Measurements from ENCODE around the gene TSC22D1.
A peak's percentile ranks its signal among the peaks of the same experiment; 100 is the strongest.

Gene TSC22D1

DNA sequence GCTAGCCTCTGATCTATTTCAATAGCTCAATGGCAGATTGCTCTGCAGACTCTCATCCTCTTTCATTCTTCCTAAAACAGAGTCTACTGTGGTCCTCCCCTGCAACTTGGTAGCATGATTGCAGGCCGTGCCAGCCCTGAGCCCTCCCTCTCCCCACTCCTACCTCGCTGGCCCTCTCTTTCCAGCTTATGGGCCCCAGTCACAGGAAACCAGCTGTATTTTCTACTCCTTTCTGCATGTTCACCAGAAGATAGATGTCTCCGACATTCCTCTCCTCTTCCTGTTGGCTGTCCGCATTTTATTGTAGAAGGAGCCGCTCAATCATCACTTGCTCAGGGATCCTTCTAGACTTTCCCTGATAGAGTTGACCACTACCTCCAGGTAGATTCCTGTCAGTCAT is 152.3 kb downstream of the TSC22D1 start:
- no peak for DNase-seq

DNA sequence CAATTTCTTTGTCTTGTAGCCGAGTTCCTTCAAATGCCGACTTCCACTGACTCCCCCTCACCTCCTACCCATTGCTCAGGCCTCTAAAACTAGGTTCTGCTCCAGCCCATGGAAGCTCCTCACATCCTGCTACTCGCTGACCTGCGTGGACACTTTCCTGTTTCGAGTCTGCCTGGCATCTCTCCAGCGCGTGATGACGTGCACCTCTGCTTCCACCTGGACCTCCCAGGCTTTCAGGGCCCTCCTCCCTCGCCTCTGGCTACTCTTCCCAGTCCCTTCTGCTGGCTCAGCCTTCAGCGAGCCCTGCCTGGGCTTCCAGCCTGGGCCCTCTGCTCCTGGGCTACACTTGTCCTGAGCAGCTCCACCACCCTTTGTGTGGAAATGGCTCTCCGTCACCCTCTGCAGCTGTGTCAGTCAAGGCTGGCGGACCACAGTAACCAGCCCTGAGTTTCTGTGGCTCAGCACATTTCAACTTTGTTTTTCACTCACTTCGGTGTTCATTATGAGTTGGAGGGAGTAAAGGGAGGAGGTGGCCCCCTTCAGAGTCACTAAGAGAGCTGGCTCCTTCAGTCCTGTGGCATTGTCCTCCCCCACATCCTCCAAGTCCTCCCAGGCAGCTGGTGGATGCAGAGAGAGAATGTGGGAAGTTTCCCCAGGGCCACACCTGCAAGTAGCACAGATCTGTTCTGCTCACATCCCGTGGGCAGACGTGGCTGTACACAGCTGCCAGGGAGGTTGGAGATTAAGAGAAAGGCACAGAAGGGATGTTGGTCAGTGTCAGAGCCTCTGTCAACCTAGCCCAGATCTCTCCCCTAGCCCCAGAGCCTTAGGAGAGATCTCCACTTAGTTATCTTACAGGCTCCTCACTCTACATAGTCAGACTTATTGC is 153.1 kb downstream of the TSC22D1 start:
- no peak for DNase-seq

DNA sequence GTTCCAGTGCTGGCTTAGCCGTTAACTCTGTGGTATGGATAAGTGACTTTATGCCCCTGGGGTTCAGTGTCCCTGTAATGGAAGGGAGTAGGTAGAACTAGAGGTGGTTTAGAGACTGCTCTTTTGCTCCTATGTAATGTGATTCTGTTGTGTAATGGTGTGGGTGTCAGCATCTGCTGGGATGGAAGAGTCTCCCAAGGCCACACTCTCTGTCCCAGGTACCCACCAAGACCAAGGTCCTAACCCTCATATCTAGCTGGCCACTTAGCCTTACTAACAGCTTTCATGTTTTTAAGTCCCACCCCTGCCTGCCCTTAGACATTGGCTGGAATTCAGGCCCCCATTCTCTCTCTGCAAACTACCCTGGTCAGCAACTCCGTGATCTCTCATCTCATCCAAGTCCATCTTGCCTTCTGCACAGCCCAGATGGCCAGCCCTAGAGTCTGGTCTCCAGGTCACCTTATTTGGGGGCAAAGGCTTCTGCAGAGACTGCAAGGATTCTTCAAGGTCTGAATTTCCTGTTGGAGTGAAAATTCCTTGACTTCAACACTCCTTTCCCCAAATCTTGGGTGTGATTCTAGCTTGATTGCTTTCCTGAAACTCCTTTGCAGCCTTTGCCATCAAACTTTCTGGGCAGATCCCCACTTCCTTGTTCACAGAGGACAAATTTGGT is 154.1 kb downstream of the TSC22D1 start:
- DNase-seq: no peak

DNA sequence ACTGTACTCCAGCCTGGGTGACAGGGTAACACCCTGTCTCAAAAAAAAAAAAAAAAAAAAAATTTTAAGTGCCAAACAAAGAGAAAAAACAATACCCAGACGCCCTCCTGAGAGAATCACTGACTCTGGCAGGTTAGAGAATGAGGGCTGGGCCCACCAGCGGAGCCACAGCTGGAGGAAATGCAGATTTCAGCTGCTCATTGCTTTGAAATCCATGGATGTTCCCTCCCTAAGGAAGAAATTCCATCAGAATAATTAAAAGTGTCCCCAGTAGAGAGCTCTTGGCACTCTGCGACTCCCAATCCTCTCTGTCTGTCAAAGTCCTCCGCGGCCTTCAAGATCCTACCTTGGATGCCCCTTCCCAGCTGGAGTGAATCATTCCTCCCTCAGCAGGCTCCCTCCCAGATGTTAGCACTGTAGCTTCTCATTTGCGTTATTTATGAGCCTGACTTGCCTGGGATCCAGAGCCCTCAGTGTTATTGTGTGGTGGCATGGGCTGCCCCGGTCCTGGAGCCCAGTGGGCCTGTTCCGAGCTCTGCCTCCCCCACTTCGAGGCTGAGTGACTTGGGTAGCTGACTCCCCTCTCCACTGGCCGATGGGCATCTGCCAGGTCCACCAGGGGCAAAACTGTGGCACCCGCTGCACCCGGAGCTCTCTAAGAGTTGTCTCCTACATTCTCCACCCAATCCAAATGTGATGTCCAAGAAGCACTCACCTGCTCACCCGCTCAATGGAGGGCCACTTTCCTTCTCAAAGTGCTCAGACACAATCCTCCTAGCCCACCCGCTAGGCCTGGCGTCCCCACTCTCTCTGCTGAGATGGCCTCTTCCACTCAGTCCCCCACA is 155.5 kb downstream of the TSC22D1 start:
- DNase-seq: no peak

DNA sequence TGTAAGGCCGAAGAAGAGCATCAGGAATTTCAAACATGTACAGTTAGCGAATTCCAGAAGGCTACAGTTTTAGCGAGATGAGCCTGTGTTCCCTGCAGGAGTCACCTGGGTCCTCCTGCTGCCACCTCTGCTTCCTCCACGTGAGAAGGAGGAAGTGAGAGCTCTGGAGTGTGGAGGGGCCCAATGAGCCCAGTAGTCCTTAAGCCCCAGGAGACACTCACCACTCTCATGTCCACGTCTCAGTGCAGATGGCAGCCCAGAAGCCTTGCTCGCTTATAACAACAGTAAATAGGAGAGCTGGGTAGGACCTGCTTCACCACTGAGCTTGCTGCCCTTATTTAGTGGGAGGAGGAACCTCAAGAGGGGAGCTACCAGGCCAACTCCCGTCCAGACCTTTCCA is 158.3 kb downstream of the TSC22D1 start:
- DNase-seq: no peak

DNA sequence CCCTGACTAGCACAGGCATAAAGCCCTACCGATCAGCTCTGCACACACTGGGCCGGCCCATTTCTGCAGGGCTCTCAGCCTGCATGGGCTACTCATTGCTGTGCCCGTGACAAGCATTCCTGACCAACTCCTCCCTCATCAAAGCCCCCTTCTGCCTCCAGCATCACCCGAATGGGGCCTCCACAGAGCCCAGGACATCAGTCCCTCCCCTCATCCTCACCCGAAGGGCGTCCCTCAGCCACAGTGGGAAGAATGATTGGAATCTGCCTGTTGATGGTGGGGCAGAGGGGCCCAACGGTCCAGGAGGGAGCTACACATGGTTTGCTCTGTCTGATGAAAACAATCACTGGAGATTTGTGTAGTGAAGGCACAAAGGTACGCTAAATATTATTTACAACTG is 158.7 kb downstream of the TSC22D1 start:
- DNase-seq: no peak

DNA sequence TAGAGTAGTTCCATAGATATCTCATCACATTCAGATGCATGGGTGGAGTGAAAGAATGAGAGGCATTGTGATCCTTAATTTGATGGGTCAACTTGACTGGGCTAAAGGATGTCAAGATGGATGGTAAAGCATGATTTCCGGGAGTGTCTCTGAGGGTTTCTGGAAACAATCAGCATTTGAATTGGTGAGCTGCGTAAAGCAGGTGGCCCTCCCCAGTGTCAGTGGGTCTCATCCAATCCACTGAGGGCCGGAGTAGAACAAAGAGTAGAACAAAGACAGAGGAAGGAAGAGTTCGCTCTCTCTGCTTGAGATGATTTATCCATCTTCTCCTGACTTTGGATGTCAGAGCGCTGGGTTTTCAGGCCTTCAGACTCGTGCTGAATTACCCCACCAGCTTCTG is 159.4 kb downstream of the TSC22D1 start:
- no peak for DNase-seq

DNA sequence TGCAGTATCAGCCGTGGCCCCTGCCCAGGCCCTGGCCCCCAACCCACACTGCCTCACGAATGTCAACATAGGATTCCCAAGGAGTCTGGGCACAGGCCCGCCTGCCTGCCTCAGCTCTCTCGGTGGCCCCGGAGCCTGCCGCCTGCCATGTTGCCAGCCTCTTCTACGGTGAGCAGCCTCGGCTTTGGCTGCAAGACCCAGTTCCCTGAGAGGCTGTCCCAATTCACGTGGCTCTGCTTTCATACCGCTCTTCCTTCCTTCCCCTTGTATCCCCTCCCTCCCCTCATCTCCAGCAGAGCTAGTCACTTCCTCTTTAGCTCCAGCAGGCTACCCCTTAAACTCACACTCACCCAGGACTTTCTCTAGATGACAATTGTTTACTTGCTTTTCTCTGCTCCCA is 159.8 kb downstream of the TSC22D1 start:
- peak; percentile 76 to 91 for DNase-seq

DNA sequence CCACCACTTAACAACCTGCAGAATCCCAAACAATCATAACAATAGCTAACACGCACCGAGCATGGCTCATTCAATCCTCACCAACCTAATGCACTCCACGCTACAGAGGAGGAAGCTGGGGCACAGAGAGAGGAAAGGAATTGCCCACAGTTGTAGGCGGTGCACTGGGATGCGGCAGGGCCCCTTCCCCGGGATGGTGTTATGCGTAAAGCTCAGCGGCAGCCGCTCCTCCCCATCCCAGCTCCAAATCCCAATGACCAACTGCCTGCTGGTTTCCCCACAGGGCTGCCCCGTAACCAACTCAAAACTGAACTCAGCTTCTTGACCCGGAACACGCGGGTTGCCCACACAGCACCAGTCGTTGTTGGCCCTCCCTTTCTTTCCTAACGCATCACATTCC is 160.3 kb downstream of the TSC22D1 start:
- peak in 1 of 2 experiments; percentile 11 for DNase-seq

DNA sequence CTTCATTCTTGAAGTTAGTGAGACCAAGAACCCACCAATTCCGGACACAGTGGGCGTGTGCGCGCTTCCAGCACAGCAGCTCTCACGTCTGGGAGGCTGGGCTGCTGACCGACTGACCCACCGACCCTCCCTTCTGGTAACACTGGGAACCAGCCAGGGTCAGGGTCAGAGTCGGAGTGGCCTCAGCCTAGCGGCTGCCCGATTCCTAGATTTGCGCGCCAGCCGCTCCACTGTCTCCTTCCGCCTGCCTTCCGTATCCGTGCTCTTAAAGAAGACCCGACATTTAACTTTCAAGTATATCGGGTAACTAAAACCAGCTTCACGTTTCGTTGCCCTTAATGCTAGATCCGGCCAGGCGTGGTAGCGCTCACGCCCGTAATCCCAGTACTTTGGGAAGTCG is 161.4 kb downstream of the TSC22D1 start:
- DNase-seq: no peak

DNA sequence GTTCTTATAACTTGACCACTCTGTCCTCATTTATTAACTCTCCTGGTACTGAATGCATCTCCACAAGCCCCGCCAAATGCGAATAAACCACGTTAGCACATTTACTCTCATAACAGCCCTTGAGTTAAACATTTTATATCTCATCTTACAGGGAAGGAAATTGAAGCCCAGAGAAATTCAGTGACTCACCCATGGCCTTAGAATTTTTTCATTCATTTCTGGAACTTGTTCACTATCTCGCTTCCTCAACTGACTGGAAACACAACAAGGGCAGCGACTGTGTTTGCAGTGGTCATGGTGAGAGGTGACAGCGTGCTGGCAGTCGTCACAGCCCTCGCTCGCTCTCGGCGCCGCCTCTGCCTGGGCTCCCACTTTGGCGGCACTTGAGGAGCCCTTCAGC is 163.0 kb downstream of the TSC22D1 start:
- DNase-seq: no peak

DNA sequence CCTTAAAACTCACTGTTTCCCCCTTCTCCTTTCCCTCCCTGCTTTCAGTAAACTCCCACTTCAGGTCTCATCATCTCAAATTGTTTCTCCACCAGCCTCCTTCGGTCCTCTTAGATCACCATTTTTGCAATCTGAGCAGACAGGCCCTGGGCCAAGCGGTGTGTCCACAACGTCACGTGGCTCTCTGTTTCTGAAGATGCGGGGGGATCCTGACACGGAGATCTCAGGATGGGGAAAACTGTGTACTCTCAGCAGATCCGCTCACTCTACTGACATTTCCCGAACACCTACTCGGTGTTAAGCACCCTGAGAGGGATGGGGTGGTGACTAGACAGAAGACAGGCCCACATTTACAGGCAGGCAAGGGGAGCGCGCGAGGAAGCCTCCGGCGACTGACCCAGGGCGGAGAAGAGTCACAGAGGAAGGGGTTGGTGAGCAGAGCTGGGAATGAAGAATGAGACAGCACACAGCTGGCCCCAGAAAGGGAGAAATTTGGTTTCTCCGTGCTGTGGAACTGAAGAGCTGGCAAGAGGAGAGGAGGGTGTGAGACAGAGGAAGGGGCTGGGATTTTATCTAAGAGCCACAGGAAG is 163.7 kb downstream of the TSC22D1 start:
- DNase-seq: no peak

DNA sequence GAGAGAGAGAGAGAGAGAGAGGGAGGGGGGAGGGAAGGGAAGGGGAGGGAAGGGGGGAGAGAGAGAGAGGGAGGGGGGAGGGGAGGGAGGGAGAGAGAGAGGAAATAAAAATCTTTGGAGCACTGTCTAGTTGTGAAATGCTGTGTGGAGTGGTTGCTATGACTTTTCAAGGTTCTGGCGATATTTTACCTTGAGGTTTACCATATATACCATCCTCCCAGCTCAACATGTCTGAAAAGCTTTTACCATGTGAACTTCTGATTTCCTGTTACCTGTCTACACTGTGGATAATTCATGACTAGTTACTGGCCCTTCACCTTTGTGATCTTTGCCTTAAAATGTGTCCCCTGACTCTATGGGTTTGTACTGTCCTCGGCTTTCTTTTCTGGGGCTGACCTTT is 164.3 kb downstream of the TSC22D1 start:
- DNase-seq: peak in 1 of 2 experiments; percentile 17

DNA sequence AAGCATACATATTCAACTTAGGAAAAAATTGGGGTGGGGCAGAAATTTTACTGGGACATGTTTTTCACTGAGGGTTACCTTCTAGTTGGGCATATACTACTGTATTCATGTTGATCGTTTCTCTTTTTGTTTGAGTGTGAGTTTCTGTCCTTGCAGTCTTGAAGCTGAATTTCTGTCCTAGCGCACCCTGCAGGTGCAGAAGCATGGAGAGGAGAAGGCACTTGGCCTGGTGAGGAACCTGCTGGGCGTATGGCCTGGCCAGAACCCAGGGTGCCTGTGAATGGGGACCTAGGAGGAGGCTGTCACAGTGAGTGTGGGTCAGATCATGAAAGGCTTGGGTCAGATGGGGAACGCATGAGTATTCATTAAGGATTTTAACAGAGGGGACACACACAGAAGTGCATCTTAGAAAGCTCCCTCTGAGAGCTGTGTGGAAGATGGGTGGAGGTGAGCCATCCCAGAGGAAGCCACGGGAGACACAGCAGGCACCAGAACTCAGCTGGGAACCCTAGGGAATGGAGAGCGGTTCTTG is 165.7 kb downstream of the TSC22D1 start:
- DNase-seq: no peak

DNA sequence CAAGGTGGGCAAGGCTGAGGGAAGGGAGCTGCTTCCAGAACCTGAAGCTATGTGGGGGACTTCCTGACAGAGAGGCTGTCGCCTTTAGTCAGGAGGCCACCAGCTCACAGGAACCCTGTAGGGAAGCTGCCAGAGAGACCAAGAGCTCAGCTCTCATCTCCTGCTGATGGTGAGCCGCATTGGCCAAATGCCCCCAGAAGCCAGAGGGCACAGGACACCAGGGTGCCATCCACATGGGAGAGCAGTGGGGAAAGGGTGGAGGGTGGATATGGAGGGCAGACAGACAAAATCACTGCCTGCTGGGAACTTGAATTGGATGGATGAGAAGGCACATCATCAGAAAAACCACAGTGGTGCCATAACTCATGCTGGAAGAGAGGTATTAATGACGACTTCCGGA is 166.5 kb downstream of the TSC22D1 start:
- DNase-seq: no peak

DNA sequence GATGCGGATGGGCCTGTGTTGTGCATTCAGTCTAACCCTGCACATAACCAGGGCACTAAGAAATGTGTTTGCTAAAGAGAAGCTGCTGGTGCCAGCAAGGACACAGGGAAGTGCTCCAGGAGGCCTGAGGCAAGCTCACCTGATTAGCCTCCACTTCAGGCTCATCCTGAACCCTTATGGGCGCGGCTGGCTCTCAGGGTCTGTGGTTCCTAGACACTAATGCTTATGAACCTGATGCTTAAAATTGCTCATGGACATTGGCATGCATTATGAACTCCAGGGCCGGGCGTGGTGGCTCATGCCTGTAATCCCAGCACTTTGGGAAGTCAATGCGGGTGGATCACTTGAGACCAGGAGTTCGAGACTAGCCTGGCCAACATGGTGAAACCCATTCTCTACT is 168.2 kb downstream of the TSC22D1 start:
- DNase-seq: no peak

DNA sequence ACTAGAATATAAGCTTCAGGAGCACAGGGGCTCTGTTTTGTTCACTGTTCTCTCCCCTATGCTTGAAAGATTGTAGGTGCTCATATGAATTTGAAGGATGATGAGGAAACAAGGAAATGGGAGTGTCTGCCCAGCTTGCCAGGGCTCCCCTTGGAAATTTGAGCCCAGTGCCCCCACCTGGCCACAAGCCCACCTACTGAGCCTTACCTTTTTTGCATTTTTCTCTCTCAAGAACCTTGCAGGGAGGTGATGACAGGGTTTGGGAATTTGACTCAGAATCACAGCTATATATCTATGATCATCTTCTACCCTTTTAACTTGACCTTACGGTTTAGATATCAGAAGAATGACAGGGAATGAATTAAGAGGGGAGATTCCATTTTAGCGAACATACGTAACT is 168.8 kb downstream of the TSC22D1 start:
- DNase-seq: no peak

DNA sequence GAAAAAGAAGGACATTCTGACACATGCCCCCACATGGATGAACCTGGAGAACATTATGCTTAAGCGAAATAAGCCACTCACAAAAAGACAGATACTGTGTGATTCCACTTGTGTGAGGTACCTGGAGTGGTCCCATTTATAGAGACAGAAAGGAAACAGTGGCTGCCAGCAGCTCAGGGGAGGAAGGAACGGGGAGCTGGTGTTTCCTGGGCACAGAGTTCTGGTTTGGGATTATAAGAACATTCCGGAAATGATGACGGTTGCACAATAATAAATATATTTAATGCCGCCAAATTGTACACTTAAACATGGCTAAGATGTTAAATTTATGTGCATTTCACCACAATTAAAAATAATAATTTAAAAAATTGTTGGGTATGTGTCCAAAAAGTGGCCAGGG is 169.5 kb downstream of the TSC22D1 start:
- no peak for DNase-seq

DNA sequence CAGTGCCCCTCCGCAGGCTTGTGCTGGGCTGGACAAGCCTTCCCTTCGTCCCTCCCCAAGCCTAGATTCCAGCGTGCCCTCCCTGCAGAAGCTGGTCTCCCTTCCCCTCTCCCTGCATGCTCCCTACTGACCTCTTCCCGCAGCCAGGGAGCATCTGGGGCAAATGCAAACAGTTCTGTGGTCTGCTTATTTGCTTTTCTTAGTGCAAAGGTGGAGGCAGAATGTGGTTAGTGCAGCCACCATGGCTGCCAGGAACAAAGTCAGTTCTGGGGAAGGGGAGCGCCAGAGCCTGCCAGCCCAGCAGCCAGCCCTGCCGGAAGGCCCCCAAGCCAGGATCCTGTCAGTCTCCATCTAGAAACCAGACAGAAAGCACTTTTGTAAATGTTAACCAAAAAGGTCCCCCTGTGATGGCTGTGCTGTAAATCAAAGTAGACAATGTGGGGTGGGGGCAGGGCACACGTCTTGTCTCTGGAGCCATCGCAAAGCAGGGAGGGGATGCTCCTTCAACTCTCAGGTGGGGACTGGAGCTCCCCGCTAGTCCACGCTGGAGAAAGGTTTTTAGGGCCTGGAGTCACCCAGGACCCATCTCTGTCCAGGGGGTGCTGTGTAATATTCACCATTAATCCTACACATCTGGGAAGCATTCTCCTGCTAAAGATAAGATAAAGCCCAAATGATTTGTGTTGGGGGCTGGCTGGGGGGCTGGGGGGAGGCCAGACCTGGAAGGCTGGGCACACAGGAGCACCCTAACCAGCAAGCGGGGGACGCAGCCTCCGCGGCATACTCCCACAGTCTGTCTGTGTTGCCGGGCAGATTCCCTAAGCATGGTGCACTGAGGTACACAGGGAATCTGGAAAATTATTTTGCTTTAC is 171.6 kb downstream of the TSC22D1 start:
- DNase-seq: no peak

DNA sequence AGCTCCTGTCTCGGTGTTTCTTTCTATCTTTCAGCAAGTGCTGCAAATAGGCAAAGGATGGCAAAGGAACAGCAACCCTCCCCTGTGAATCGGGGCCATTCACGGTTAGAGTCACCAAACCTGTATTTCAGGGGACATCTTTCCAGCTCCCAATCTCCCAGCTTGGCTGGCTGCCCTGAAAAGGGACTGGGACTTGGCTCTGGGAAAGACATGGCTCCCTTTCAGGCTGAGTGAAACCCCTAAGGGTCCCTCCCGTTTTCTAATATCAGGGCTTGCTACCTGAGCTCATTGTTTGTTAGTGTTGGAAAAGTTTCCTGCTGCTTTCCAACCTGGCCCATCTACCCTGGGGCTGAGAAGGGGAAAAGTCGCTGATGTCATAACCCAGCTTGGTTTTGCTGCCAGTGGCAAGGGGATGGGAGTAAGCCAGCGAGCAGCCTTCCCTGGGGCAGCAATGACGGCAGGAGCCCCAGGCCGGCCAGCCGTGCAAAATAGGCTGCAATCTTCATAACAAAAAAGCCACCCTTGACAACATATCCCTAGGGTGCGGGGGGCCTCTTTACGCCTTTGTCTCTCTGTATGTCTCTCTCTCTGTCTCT is 172.6 kb downstream of the TSC22D1 start:
- DNase-seq: no peak

DNA sequence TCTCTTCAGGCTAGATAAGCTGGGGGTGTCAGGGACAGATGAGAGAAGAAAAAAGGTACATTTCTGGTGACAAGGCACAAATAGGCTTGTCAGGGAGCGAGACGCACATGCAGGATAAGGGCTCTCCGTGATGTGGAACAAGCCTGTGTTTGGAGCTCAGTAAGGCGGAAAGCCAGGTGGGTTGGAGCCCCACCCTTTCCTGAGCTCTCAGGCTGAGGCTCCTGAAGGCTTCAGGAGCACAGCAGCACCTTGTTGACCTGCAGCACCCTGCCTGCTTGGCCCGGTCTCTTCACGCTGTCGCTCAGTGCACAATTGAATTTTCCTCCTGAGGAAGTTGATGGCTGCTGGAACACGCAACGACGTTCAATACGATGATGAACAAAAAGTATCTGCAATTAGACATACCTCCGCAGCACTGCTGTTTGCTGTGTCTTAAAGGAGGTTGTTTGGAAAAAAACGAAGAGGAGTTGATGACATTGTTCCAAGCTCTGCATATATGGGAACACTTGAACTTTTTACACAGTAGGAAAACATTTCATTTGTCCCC is 173.2 kb downstream of the TSC22D1 start:
- no peak for DNase-seq
